Jurkat, Clone E6-1 (cell line): ENCODE measurements around the gene PHACTR1.

Source experiments
- DNase-seq: peaks from one replicate; pipeline ENCODE4 v3.0.0-alpha.2; 2011; ENCODE audit warnings: low read depth, low spot score
- H3K4me3 ChIP-seq: 2 replicates; pipeline ENCODE4 v1.5.1; 2011; ENCODE audit warnings: mild to moderate bottlenecking, low read length, control low read depth, moderate library complexity

Gene PHACTR1

DNA sequence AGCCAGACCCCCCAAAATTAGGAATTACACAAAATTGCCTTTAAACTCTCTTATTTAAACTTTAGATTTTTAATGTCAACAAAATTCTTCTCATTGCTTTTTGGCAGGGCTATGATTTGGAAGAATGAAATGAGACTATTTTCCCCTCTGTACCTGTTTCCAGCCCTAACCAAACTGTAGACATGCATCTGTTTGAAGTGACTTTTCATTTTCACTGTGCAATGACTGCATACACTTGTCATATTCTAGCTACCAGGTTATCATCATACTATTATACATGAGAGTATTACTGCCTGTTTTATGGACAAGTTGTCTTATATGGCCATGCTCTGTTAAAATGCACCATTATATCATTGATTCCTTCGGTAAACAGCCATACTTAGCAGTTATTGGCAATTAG, 316.6 kb downstream of the PHACTR1 start:
- H3K4me3 ChIP-seq, result no peak overlapping the region
- DNase-seq, result no peak

DNA sequence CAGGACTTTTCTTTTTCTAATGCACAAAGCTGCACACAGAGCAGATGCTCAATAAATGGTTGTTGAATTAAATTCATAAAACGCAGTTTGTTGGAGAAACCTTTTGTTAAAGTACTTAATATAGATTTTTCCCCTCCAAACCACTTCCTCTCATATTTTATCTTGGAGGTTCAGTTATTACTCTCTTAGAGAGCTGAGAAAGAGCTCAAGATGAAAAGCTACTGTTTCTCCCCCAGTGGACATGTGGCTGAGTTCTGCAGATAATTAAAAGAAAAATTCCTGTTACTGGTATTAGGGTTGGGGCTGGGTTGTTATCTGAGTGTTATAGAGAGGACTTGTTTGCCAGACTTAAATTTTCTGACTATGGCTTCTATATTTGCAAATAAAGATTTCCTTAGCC, 317.7 kb downstream of the PHACTR1 start:
- no peak overlapping the region for H3K4me3 ChIP-seq
- DNase-seq, result no peak

DNA sequence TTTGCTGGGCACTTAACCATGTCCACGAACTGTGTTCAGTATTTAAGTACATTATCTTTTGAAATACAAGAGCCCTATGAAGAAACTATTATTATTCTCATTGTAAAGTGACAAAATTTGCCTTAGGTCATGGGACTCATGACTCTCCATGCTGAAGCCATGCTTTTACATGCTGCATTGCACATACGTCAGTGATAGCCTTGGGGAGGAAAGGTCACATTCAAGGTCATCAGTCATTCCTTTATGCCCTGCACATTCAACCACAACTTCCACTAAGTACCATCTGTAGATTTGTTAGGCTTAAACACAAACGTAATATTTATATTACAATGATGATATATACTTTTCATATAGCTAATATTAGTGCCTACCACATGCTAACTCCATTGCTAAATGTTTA, 319.0 kb downstream of the PHACTR1 start:
- no peak overlapping the region for H3K4me3 ChIP-seq
- no peak for DNase-seq

DNA sequence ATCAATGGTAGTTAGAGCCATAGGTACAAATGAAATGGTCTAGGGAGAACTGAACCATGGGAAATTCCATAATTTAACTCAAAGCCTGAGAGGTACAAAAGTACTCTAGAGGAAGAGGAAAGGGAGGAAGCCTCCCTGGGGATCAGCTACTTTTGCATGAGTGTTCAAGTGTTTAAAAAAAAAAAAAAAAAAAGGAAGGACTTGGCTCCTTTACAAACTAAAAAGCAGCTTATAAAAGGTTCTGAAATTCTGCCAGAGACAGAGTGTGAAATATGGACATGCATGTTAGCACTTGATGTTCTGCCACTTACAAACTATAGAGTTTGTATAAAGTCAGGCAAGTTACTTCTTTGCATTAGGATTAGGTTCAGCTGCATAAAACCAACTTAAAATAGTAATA, 321.7 kb downstream of the PHACTR1 start:
- no peak for DNase-seq
- no peak overlapping the region for H3K4me3 ChIP-seq

DNA sequence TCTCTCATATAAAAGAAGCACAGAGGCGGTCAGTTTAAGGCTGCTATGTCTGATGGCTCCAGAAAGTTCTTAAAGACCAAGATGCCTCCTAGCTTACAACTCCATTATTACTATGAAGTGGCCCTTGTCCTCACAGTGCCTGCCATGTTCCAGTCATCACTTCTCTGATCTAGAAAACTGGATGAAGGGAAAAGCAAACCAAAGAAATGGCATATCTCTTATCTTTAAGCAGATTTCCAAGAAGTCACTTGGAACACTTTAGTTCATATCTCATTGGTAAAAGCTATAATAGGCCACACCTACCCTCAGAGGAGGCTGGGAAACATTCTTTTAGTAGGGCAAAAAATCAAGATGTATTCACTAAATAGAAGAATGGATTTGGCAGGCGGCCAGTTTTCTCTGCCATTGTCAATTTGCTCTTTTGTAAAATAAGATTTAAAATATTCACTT, 322.2 kb downstream of the PHACTR1 start:
- H3K4me3 ChIP-seq, result no peak overlapping the region
- DNase-seq, result no peak

DNA sequence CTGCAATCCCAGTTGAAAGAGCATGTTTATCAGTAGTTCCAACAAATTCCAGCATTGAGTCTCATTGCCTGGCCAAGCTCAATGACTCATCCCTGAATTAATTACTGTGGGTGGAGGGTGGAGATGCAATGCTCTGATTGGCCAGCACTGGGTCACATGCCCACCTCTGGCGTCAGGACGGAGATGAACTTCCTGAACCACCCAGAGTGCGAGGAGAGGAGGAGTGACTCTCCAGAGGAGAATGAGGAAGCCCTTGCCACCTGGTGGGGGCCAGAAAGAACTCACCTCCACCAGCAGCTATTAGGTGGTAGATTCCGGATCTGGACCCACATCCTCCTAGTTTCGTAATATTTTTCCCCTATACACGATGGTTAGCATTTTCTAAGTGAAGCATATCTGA, 327.8 kb downstream of the PHACTR1 start:
- no peak overlapping the region for H3K4me3 ChIP-seq
- DNase-seq, result no peak

DNA sequence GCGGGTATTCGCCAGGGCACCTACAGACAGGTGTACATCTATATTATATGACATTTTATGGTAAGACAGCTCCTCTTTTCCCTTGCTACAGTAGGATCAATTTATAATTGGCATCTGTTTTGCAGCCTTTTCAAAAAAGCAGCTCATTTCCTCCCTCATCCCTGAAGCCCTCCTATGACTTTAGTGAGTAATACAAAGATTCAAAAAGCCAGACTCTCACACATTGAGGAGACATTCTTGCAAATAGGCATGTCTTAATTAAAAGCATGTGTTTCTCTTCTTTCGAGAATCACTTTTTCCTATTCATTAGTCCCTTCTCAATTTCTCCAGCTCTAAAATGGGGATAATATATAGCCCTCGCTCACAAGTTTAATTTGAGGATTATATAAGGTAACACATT, 328.3 kb downstream of the PHACTR1 start:
- DNase-seq, result no peak
- no peak overlapping the region for H3K4me3 ChIP-seq

DNA sequence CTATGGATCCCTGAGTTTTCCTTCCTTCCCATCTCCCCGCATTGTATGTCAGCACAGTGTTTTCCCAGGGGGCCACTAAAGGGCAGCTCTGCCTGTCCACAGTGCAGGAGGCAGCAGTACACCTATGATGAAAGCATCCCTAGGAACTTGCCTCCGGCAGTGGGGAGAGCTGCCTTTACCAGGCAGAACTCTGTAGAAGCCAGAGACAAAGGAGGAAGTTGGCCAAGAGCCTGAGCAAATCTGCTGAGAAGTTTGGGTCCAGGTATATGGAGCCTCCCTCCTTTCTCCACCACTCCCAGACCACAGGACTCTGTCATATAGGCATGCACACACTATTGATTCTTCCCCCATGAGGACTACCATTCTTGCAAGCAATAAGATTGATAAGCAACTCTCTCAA, 329.1 kb downstream of the PHACTR1 start:
- DNase-seq, result no peak
- H3K4me3 ChIP-seq, result no peak overlapping the region

DNA sequence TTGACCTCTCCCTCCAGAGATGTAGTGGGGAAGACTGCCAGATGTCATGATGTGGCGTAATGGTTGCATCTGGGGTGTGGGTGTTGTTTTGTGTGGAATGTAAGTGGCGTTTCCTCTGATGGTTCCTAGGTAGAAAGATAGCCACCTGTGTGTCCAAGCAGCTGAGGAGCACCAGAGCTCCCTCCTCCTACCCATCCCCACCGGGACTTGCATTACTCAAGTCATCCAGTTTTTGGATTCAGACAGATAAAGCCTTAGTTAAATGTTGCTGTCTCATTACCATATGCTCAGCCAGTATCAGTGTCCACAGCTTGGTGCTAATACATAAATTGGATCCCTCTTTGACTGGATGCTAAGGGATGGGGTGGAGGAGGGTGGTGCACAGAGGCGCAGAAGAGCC, 329.5 kb downstream of the PHACTR1 start:
- DNase-seq, result no peak
- no peak overlapping the region for H3K4me3 ChIP-seq

DNA sequence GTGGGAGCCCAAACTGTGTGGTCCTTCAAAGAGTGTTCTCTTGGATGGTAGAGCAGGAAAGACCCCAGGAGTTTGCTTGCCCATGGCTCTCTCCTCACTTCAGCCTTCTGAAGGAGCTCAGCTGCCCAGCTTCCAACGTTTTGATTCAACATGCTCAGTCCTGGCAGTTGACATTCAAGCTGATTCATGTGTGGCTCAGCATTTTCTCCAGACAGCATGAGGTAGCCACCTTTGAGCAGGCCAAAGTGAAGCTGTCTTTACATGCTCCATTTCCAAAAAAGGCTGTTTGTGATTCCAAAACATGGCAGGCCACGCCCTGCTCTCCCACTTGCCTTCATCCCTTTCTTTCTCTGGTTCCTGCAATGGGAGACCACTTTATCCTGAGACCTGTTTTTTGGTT, 331.5 kb downstream of the PHACTR1 start:
- H3K4me3 ChIP-seq, result no peak overlapping the region
- DNase-seq, result no peak

DNA sequence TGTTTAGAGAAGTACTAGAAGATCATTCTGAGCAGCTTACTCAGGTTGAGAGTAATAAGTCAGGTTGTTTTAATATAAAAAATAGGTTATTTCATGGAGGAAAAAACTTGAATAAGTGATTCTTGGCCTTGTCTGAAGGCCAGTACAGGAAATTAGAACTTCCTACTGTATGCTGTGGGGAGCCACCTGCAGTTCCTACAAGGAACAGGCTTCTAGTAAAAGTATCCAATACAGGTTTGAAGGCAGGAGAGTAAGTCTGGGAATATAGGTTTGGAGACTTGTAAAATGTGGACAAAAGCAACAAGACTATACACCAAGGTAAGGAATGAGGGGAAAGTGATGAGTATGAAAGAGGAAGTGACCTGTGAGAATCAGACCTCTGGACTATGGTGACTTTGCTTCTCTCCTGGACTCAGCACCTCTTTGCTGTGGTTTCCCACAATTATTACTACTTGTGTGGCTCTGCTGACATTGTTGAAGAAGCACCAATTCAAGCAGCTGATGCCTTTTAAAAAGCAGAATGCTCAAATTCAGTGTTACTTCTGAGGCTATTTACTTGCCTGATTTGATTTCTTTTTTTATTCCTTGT, 333.2 kb downstream of the PHACTR1 start:
- no peak overlapping the region for H3K4me3 ChIP-seq
- no peak for DNase-seq

DNA sequence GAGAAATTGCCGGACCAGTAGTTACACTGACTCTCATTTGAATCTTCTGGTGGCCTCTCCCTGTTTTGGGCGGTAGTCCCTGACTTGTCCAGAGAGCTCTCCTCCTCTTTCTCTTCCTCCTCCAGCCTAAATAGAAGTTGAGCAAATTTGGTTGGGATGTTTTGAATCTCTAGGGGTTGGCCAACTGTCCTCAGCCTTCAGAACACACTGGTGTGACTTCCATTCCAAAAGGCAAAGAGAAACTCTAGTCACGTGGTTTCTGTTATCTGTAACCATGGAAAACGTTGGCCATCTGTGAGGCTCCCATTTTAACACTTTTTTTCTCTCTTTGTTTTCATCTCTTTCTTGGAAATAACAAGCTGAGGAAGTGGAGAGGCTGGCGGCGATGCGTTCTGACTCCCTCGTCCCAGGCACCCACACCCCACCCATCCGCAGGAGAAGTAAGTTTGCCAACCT, 336.5 kb downstream of the PHACTR1 start:
- no peak for DNase-seq
- no peak overlapping the region for H3K4me3 ChIP-seq

DNA sequence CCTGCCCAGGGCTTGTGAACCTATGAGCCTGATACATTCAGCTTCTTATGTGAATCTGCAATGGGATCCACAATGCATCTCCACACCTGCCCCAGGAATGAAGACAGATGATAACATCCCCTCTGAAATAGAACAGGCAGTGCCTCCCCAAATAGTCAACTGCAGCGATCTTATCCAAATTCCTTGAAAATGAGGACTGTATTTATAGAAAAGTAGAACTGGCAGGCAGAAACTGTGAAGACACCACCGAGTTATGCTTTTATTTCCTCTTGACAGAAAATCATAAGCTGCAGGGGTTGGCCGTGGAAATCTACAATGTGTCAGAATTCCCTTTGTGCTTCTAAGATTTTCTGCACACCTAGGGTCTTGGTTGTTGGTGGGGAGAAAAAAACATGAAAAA, 341.5 kb downstream of the PHACTR1 start:
- no peak for DNase-seq
- H3K4me3 ChIP-seq, result no peak overlapping the region

DNA sequence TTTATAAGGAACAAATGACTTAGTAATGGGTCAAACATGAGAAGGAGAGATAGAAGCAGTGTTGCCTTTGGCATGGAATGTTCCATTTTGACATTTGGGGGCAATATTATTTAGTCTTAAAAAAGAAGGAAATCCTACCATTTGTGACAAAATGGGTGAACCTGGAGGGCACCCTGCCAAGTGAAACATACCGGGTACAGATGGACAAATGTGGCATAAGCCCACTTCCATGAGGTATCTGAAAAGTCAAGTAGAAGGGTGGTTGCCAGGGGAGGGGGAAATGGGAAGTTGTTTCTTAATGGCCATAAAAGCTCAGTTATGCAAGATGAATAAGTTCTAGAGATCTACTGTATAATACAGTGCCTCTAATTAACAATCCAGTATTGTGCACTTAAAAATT, 342.5 kb downstream of the PHACTR1 start:
- DNase-seq, result no peak
- no peak overlapping the region for H3K4me3 ChIP-seq

DNA sequence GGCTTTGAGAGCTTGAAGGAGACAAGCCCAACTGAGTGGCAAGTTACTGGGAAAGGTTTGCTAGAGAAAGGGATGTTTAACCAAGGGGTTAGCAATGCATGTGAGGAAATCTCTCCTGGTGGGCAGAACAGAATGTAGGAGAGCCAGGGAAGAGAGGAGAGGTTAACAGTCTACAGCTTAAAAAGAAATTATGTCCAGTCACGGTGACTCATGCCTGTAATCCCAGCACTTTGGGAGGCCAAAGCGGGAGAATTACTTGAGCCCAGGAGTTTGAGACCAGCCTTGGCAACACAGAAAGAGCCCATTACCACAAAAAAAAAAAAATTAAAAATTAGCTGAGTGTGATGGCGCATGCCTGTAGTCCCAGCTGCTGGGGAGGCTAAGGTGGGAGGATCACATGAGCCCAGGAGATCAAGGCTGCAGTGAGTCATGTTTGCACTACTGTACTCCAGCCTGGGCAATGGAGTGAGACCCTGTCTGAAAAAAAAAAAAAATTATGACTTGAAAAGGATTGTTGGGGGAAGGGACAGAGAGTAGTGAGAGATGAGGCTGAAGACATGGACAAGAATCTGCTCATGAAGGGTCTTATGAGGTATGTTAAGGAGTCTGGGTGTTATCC, 346.8 kb downstream of the PHACTR1 start:
- no peak for DNase-seq
- H3K4me3 ChIP-seq, result no peak overlapping the region

DNA sequence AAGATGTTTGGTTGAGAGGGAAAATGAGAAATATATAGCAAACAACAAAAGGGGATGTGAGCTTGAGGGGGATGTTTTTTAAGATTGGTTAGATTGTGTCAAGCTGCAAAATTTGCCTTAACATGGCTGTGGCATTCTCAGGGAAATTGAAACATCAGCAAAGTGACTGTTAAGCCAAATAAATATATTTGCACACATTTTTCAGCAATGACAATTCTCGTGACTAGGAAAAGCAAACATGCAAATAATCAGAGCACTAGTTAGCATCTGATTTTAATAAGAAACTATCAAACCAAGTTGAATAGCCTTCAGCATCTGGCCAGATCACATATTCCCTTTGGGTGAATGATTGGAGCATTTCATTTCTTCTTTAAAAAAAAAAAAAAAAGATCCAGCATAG, 349.0 kb downstream of the PHACTR1 start:
- no peak for DNase-seq
- H3K4me3 ChIP-seq, result no peak overlapping the region

DNA sequence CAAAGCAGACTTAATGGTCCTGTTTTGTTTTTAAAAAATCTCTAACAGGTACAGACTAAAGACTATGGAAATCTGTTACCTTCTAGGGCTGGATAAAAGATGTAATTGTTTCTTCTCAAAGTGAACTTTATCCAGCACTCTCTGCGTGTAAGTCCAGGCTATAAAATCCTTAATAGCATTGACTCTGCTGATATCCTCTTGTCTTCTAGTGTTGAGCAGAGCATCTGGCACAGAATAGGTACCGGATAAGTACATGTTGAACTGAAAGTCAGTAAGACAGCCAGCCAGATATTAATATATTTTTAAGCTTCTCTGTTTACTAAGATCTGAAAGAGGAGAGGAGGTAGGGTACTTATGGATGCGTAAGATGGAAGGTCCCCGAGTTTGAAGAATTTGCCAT, 349.5 kb downstream of the PHACTR1 start:
- H3K4me3 ChIP-seq, result no peak overlapping the region
- no peak for DNase-seq

DNA sequence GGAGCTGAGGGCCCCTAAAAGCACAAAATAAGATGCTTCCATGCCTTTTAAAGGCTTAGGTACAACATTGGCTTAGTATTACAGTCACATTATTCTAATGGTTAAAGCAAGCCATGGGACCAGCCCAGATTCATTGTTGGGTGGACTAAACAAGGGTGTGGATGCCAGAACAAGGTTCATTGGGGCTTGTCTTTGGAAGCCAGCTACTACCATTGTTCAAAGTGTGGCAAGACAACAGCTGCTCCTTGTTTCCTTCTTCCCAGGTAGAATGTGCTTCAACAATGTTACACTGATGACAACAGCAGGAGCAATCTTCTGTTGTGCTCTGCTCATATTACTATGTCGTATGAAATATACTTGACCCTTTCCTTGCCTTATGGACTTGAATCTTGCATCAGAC, 350.3 kb downstream of the PHACTR1 start:
- H3K4me3 ChIP-seq, result no peak overlapping the region

DNA sequence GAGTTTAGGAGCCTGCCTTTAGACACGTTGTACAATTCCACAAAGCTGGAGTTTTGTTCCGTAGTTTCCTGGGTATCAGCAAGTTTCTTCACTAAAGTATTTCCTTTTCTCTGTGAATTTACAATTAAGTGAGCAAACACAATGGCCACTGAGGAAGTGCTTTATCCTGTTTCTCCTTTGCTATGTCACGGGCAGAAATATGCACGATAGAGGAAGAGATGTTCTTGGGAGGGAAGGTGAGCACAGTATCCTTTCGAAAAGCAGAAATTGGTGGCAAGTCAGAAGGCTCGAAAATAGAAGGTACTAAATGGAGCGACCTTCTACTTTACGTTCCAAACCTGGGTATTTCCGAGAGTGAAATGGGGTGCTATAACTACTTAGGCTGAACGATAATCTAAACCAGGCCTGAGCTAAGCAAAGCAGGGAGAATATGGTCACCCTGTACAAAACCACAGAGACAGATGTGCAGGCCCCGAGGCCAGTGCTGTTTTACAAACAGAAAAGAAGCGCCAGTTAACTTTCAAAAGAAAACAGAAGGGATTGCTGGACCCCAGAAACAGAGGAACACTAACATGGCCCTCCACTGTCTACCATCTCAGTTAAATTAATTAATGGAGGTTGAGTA, 352.1 kb downstream of the PHACTR1 start:
- no peak overlapping the region for H3K4me3 ChIP-seq
- DNase-seq, result no peak

More for the DNA sequence above, 350.3 kb downstream of the PHACTR1 start:
- DNase-seq, result no peak

DNA sequence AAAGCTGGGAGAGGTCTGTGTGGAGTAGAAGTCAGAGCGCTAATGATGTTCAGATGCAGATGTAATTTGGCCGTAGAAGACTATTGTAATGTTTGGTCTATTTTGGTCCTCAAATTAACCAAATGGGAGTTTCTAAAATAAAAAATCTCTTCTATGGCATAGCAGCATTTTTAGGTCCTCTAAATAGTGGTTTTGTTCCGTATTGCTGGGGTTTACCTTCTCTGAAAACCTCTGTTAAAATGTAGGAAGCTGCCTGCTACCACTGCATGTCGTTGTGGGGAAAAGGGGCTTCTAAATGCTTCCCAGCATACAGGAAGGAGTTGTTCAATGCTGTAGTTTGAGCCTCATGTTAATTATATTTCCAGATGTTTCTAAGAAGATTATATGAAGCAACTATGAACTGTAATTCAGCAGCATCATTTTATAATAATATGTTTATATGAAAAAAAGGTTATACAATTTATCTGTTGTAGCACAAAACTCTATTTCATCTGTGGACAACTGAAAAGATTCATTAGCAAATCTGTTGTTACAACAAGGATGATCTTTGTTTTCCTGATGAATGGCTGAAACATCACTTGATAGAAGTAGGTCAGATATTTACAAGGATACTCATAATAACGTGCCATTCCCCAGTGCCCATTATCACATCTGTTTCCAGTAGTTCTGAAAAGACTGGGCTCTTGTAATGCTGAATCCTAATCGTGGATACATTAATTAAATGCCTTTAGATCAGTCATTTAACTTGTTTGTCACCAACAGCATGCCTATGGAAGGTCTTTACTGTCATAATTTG, 355.2 kb downstream of the PHACTR1 start:
- DNase-seq, result no peak
- H3K4me3 ChIP-seq, result no peak overlapping the region
